GM12891 (cell line): ENCODE data around the gene EYA2.

Source experiments
- DNase-seq: peaks from one replicate; pipeline ENCODE4 v3.0.0; 2011; ENCODE audit warnings: low spot score; ENCODE audit not compliant: insufficient read length
- FAIRE-seq: peaks from 2 replicates; lab custom pipeline; 2011; peaks lifted over from hg19 to GRCh38; lab: Jason Lieb, UNC
- PAX5 ChIP-seq: IDR thresholded peaks from 2 replicates; pipeline ENCODE4 v1.6.1; 2011; ENCODE audit warnings: low read length, moderate library complexity, mild to moderate bottlenecking; ENCODE audit not compliant: insufficient read depth, severe bottlenecking
- POLR2A ChIP-seq: IDR thresholded peaks from 2 replicates; pipeline ENCODE4 v1.6.1; 2011; ENCODE audit warnings: low read depth, low read length, control low read depth
- POLR2AphosphoS5 ChIP-seq: IDR thresholded peaks from 2 replicates; pipeline ENCODE4 v1.6.1; 2011; ENCODE audit warnings: low read depth, low read length, control low read depth
- POU2F2 ChIP-seq: IDR thresholded peaks from 2 replicates; pipeline ENCODE4 v1.6.1; 2011; ENCODE audit warnings: low read depth, mild to moderate bottlenecking, control low read depth, low read length, moderate library complexity
- SPI1 ChIP-seq: IDR thresholded peaks from 2 replicates; pipeline ENCODE4 v1.6.1; 2011; ENCODE audit warnings: low read depth, low read length, control low read depth
- TAF1 ChIP-seq: IDR thresholded peaks from 2 replicates; pipeline ENCODE4 v1.6.1; 2011; ENCODE audit warnings: low read depth, low read length, control low read depth

Gene EYA2

DNA sequence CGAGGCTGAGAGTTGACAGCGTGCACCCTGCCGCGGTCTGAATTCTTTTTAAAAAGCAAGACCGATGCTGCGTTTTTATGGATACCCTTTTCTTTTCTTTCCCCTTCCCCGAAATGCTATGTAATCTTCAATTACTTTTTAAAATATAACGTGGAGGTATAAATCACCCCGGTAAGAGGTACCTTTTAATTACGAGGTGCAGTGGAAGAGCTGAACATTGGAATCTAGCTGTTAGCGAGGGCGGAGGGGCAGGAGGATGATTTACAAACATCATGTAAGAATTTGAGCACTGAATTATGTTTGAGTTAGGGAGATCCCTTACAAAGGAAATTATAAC lies 1.2 kb downstream of the EYA2 start:
- DNase-seq (no peak), FAIRE-seq (no peak)
- no peak for TF ChIP-seq TAF1
- TF ChIP-seq SPI1, result no peak
- no peak for TF ChIP-seq PAX5
- no peak for TF ChIP-seq POLR2AphosphoS5
- no peak for TF ChIP-seq POU2F2
- no peak for TF ChIP-seq POLR2A

DNA sequence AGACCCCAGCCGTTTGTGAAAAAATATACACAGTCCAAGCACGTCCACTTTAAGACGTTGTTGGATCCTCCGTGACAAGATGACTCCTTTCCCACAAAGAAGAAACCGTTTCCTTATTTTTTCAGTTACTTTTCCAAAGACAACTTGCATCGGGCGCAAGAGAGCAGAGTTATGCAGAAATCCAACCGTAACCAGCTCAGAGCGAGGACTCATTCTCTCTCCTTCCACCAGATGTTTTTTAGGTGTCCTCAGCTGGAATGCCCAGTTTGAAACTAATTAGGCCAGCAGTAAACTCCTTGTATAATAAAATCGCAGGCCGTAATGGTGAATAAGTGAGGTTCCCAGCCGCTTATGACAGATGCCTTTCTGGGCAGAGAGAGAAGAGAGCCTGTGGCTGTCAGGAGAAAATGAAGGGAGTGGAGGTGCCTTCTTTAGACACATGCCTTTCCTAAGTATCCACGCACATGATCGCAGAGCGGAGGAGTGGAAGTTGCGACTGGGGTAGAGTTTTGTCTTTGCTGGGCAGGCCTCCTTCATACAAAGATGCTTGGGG lies 2.8 kb downstream of the EYA2 start:
- DNase-seq, result no peak
- TF ChIP-seq POLR2AphosphoS5 (no peak), PAX5 (no peak), SPI1 (no peak), TAF1 (no peak), POLR2A (no peak)
- no peak for FAIRE-seq

DNA sequence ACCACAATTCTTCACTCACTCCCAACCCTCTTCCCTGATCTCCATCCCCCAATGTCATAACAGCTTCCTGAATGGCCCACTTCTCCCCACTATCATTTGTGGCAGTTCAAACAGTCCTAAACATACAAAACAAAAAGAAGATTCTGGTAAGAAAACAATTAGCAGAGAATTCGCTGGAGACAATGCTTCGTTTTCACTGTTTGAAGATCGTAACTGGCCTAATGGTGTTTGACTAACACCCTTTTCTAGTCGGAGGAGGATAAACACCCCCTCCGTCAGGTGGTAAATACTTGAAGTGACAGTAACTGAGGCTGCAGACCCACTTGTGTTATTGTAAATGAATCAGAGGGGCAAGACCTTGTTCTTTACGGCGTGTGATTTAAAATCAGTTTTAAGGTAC lies 3.8 kb downstream of the EYA2 start:
- FAIRE-seq (no peak), DNase-seq (no peak)
- TF ChIP-seq SPI1 (no peak), PAX5 (no peak), POLR2A (no peak), POU2F2 (no peak), POLR2AphosphoS5 (no peak), TAF1 (no peak)

DNA sequence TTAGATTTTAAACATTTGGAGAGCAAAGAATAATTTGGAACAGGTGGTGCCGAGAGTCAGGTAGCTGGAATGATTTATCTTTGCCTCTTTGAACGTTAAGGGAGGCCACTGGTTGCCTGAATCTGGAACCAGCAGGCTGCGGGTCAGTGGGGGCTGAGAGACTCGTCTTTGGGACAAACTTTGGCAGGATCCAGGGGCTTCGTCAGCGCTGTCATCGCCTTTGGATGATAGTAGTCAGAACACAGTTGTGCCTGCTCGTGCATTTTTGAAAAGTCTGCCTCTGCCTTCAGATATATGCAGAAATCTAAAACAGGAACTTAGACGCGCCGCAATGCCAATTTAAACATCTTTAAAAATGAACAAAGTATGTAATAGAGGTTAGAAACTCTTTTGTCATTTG lies 5.0 kb downstream of the EYA2 start:
- DNase-seq (no peak), FAIRE-seq (no peak)
- TF ChIP-seq POLR2A, result no peak
- TF ChIP-seq POLR2AphosphoS5, result no peak
- no peak for TF ChIP-seq POU2F2
- TF ChIP-seq PAX5, result no peak
- no peak for TF ChIP-seq SPI1

DNA sequence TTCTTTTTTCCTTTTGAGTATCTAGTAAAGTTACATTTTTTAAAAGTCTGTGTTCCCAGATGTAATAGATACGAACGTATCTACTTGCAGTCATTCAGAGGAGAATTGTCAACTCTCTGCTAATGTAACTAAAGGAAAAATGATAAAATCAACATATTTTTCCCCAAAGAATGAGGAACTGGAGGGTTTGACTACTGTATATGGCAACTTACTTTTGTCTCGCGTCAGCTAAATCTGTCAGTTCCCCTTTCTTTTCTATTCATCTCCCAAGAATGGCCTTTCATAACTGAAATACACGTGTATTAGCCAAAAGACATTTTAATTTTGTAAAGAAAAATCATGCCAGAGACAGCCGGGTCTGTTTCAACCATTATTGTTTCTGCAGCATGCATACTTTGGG lies 5.4 kb downstream of the EYA2 start:
- TF ChIP-seq POLR2A (no peak), SPI1 (peak; percentile 66)

DNA sequence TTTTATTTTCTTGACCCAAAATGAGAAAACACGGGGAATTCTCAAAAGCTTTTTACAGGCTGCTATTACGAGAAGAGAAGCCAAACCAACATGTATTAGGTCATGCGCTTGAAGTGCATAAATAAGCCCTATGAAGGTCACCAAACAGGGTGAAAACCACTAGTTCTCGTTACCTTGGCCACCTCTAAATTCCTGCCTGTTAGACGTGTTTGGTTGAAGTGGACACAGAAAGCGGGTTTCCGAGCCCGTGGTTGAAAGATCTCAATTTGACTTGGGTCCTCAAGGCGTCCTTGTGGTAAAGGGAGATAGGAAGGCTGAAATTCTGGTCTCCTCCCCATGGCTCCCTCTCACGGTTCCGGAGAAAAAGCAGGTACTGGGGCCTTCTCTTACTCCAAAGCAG lies 6.2 kb downstream of the EYA2 start:
- no peak for FAIRE-seq
- no peak for TF ChIP-seq TAF1
- TF ChIP-seq POLR2AphosphoS5, result no peak
- no peak for TF ChIP-seq POU2F2
- TF ChIP-seq PAX5, result no peak
- no peak for TF ChIP-seq SPI1
- TF ChIP-seq POLR2A, result no peak
- DNase-seq, result no peak

More for the DNA sequence above, 5.4 kb downstream of the EYA2 start:
- DNase-seq (no peak), FAIRE-seq (no peak)

DNA sequence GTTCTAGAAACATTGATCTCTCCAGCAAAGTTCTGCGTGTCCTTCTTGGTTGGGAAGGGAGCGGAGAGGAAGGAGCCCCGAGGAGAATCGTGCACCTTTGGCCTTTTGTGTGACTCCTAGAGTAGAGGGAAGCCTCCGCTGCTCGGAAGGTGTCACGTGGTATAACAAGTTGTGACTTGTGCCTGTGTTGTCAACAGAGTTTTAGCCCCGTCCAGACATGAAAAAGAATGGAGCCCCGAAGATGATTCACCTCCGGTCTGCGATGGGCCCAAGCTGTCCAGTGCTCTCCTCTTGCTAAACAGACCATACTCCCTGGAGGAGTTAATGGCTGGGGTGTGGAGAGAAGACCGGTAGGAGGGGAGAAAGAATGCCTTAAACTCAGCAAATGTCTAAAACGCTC lies 7.0 kb downstream of the EYA2 start:
- FAIRE-seq (no peak), DNase-seq (no peak)
- no peak for TF ChIP-seq POU2F2
- TF ChIP-seq POLR2AphosphoS5, result no peak
- no peak for TF ChIP-seq TAF1
- no peak for TF ChIP-seq PAX5
- TF ChIP-seq POLR2A, result no peak
- TF ChIP-seq SPI1, result no peak

DNA sequence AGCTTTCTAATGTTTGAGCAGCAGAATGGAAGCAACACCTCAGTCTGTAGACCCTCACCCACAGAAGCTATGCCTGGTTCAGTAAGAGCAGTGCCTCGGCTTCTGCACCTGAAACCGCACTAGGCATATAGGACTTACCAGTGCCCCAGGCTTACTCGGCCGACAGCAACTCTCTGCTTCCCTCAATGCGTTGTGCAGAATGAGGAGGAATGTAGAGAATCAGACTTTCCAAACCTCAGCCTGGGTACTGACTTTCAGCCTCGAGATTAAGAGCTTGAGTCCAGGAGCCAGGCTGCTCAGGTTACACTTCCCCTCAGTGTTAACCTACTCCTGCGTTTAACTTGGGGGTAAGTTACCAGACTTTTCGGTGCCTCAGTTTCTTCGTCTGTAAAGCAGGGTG lies 8.6 kb downstream of the EYA2 start:
- DNase-seq, result no peak
- no peak for FAIRE-seq
- TF ChIP-seq TAF1 (no peak), SPI1 (no peak), POU2F2 (no peak), POLR2A (no peak), PAX5 (no peak), POLR2AphosphoS5 (no peak)

DNA sequence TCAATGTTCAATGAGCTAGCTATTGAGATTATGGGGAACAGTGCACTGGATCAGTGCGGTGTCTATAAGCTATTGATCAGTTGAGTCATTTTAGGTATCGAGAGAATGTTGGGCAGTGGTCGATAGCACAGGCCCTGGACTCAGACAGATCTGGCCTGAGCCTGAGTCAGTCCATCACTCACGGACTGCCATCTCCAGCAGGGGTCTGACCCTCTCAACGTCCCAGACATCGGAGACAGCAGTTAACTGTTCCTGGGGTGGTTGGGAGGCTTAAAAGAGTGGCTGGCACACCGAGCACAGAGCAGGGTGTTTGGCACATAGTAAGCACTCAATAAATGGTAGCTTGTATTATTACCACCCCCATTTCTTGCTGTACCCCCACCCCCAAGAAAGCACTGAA lies 9.3 kb downstream of the EYA2 start:
- no peak for DNase-seq
- TF ChIP-seq POLR2AphosphoS5 (no peak), SPI1 (no peak), POLR2A (no peak), TAF1 (no peak), PAX5 (no peak), POU2F2 (no peak)
- no peak for FAIRE-seq

DNA sequence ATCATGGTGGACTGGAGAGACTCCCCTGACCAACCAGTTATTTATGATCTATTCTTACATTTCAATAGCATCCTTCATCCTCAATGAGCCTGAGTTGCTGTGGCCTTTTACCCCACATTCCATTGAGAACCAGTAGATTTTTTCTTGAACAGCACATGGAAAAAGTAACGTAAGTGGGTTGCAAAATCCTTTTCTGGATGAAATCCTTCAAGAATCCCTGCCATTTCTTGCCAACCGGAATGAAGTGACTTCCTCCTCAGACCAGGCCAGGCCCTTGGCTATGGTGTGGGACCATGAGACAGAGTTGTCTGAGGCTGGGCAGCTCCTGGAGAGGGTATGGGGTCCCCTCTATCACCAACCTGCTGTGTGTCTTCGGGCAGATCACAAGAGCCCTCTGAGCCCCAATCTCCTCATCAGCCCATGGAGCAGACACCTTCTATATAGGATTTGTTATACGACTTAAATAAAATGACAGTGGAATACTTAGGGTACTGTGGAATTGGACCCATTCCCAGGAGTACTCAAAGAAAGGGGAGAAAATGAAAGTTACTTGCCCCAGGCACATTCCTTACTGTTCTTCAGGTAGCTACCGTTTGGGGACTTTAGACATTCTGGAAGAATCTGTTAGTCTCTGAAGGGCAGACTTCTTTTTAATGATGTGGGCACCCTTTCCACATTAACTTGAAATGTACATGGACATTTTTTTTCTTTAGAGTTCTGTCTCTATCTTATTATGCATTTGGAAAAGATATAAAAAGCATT lies 10.9 kb downstream of the EYA2 start:
- DNase-seq, result no peak
- TF ChIP-seq TAF1, result no peak
- no peak for TF ChIP-seq PAX5
- TF ChIP-seq POLR2A, result no peak
- TF ChIP-seq POLR2AphosphoS5, result no peak
- TF ChIP-seq SPI1, result no peak
- TF ChIP-seq POU2F2, result no peak
- no peak for FAIRE-seq
